Glomerular visceral epithelial cell (primary cell): ENCODE results near the gene AP1S3.
"Not testable (repeated sequence)": the region's sequence is repeated elsewhere in the genome, so short reads cannot be mapped to it uniquely, and the experiment has no call there.

ENCODE experiments used
- DNase-seq: peaks from one replicate; pipeline ENCODE4 v3.0.0-alpha.2; 2016; ENCODE audit errors: extremely low spot score

Gene AP1S3

GRCh38 chr2:223853425-223853837, 16.0 kb upstream of the AP1S3 start:
- DNase-seq, result peak; percentile 16

GRCh38 chr2:223852281-223852795, 15.0 kb upstream of the AP1S3 start:
- DNase-seq, result no peak

GRCh38 chr2:223847410-223847809, 10.0 kb upstream of the AP1S3 start:
- DNase-seq, result no peak

GRCh38 chr2:223846515-223846914, 9.1 kb upstream of the AP1S3 start:
- DNase-seq, result peak; percentile 72

- DNase-seq, result no peak
Measured at GRCh38 chr2:223841436-223842190, 4.2 kb upstream of the AP1S3 start.

- no peak for DNase-seq
Measured at GRCh38 chr2:223835701-223836532, 1.5 kb downstream of the AP1S3 start.

GRCh38 chr2:223834431-223834830, 3.0 kb downstream of the AP1S3 start:
- DNase-seq, result no peak

- DNase-seq, result no peak
Measured at GRCh38 chr2:223832241-223832903, 5.0 kb downstream of the AP1S3 start.

GRCh38 chr2:223829128-223829527, 8.3 kb downstream of the AP1S3 start:
- no peak for DNase-seq

GRCh38 chr2:223828314-223828713, 9.1 kb downstream of the AP1S3 start:
- no peak for DNase-seq

GRCh38 chr2:223826995-223827394, 10.4 kb downstream of the AP1S3 start:
- DNase-seq, result no peak

GRCh38 chr2:223824301-223824700, 13.1 kb downstream of the AP1S3 start:
- DNase-seq, result no peak

- DNase-seq, result no peak
Measured at GRCh38 chr2:223822818-223823217, 14.6 kb downstream of the AP1S3 start.

GRCh38 chr2:223820549-223820948, 16.8 kb downstream of the AP1S3 start:
- DNase-seq, result no peak

GRCh38 chr2:223819891-223820290, 17.5 kb downstream of the AP1S3 start:
- no peak for DNase-seq

- DNase-seq, result peak; percentile 95
Measured at GRCh38 chr2:223815884-223816570, 21.4 kb downstream of the AP1S3 start.

GRCh38 chr2:223815186-223815883, 22.0 kb downstream of the AP1S3 start:
- peak; percentile 99 for DNase-seq

- not testable (repeated sequence) for DNase-seq
Measured at GRCh38 chr2:223814764-223815163, 22.6 kb downstream of the AP1S3 start.

GRCh38 chr2:223813329-223813728, 24.1 kb downstream of the AP1S3 start:
- no peak for DNase-seq

GRCh38 chr2:223811757-223812156, 25.6 kb downstream of the AP1S3 start:
- DNase-seq, result no peak

GRCh38 chr2:223805008-223805407, 32.4 kb downstream of the AP1S3 start:
- no peak for DNase-seq
